Measurements from ENCODE around the gene MS4A8. TPM values are rescaled to one million over a fixed set of nuclear protein-coding genes. Genes with fewer than 3 reads are reported as not detected.

The MS4A8 gene, protein sequence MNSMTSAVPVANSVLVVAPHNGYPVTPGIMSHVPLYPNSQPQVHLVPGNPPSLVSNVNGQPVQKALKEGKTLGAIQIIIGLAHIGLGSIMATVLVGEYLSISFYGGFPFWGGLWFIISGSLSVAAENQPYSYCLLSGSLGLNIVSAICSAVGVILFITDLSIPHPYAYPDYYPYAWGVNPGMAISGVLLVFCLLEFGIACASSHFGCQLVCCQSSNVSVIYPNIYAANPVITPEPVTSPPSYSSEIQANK
- total RNA-seq (2021) (not detected in 3 replicates), Bru-seq, nascent RNA (not detected)
- long read RNA-seq, experiment 1: 0 reads
- long read RNA-seq, experiment 2: 0 reads
- long read RNA-seq, experiment 3: 0 reads

DNA sequence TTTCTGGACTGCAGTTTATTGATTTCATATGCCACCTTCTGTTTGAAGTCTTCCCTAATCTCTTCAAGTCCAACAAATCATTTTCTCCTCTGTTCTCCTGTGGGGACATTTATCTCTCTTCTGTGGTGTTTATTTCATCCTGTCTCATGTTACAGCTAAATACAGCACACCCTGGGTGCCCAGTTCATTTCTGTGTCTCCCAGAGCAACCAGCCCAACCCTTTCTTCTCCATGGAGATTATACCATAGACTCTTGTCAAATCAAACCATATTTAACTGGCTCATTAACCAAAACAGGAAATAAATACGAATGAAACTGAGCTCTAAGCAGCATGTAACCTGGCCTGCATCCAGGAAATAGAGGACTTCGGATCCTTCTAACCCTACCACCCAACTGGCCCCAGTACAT, at the start of gene MS4A8:
TSS of gene MS4A8 (plus strand) at position 329 of the 408 bp plus-strand sequence. CDS start 1,249 bp downstream, outside the sequence.
- Mint-ChIP-seq H3K27ac (no peak within 1 kb of the TSS), H3K4me3 (no peak within 1 kb of the TSS), H3K9me3 (no peaks in the 10 kb centered on the region), H3K4me1 (peaks cover 7% of the 10 kb centered on the region), H3K36me3 (no peaks in the 10 kb centered on the region), H3K27me3 (ENCODE audit: low read depth) (peaks cover 3% of the 10 kb centered on the region; the same call in 1 of the 2 replicates)
- ChIA-PET POLR2A (no interaction called here), CTCF (interaction anchor here (1.2 to 5.0 kb wide), 4 partner anchors 57 to 336 kb away, joined by 3 to 31 read pairs (median 4); partner anchors contain the start of gene MS4A15)
- ATAC-seq (no peak), DNase-seq (ENCODE audit: low spot score) (no peak)
- TF ChIP-seq, protein P1, sequence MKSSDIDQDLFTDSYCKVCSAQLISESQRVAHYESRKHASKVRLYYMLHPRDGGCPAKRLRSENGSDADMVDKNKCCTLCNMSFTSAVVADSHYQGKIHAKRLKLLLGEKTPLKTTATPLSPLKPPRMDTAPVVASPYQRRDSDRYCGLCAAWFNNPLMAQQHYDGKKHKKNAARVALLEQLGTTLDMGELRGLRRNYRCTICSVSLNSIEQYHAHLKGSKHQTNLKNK (CRISPR knock-in tag; IDR thresholded peaks at IDR 0.05): no peak
- TF ChIP-seq, protein P2, sequence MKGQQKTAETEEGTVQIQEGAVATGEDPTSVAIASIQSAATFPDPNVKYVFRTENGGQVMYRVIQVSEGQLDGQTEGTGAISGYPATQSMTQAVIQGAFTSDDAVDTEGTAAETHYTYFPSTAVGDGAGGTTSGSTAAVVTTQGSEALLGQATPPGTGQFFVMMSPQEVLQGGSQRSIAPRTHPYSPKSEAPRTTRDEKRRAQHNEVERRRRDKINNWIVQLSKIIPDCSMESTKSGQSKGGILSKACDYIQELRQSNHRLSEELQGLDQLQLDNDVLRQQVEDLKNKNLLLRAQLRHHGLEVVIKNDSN (CRISPR knock-in tag; IDR thresholded peaks at IDR 0.05): no peak
- TF ChIP-seq PRRX2 (CRISPR knock-in tag; IDR thresholded peaks at IDR 0.05): no peak
- TF ChIP-seq GRHL2 (CRISPR knock-in tag; IDR thresholded peaks at IDR 0.05; ENCODE audit: insufficient replicate concordance, severe bottlenecking): no peak
- TF ChIP-seq NR3C1 (CRISPR knock-in tag; conservative IDR thresholded peaks at IDR 0.05; ENCODE audit: low read depth): no peak
- TF ChIP-seq NFATC4 (CRISPR knock-in tag; IDR thresholded peaks at IDR 0.05): no peak
- TF ChIP-seq ZNF121 (CRISPR knock-in tag; IDR thresholded peaks at IDR 0.05): no peak
- no peak for TF ChIP-seq ETV6 (CRISPR knock-in tag; IDR thresholded peaks at IDR 0.05)
- TF ChIP-seq AR (CRISPR knock-in tag; IDR thresholded peaks at IDR 0.05): no peak
- TF ChIP-seq ESRRA (CRISPR knock-in tag; IDR thresholded peaks at IDR 0.05; ENCODE audit: borderline replicate concordance): no peak
- no peak for TF ChIP-seq USF2 (CRISPR knock-in tag; IDR thresholded peaks at IDR 0.05)
- TF ChIP-seq FOXJ3 (CRISPR knock-in tag; IDR thresholded peaks at IDR 0.05; ENCODE audit: borderline replicate concordance): no peak
- TF ChIP-seq RORB (CRISPR knock-in tag; IDR thresholded peaks at IDR 0.05): no peak
- no peak for TF ChIP-seq EMX1 (CRISPR knock-in tag; IDR thresholded peaks at IDR 0.05)
- TF ChIP-seq ZNF671 (CRISPR knock-in tag; IDR thresholded peaks at IDR 0.05): no peak
- TF ChIP-seq ZNF138 (CRISPR knock-in tag; conservative IDR thresholded peaks at IDR 0.05): no peak
- TF ChIP-seq, protein P3, sequence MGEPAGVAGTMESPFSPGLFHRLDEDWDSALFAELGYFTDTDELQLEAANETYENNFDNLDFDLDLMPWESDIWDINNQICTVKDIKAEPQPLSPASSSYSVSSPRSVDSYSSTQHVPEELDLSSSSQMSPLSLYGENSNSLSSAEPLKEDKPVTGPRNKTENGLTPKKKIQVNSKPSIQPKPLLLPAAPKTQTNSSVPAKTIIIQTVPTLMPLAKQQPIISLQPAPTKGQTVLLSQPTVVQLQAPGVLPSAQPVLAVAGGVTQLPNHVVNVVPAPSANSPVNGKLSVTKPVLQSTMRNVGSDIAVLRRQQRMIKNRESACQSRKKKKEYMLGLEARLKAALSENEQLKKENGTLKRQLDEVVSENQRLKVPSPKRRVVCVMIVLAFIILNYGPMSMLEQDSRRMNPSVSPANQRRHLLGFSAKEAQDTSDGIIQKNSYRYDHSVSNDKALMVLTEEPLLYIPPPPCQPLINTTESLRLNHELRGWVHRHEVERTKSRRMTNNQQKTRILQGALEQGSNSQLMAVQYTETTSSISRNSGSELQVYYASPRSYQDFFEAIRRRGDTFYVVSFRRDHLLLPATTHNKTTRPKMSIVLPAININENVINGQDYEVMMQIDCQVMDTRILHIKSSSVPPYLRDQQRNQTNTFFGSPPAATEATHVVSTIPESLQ (CRISPR knock-in tag; IDR thresholded peaks at IDR 0.05): no peak
- TF ChIP-seq, protein P4, sequence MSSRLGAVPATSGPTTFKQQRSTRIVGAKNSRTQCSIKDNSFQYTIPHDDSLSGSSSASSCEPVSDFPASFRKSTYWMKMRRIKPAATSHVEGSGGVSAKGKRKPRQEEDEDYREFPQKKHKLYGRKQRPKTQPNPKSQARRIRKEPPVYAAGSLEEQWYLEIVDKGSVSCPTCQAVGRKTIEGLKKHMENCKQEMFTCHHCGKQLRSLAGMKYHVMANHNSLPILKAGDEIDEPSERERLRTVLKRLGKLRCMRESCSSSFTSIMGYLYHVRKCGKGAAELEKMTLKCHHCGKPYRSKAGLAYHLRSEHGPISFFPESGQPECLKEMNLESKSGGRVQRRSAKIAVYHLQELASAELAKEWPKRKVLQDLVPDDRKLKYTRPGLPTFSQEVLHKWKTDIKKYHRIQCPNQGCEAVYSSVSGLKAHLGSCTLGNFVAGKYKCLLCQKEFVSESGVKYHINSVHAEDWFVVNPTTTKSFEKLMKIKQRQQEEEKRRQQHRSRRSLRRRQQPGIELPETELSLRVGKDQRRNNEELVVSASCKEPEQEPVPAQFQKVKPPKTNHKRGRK (CRISPR knock-in tag; IDR thresholded peaks at IDR 0.05; ENCODE audit: borderline replicate concordance): no peak
- TF ChIP-seq, protein P5, sequence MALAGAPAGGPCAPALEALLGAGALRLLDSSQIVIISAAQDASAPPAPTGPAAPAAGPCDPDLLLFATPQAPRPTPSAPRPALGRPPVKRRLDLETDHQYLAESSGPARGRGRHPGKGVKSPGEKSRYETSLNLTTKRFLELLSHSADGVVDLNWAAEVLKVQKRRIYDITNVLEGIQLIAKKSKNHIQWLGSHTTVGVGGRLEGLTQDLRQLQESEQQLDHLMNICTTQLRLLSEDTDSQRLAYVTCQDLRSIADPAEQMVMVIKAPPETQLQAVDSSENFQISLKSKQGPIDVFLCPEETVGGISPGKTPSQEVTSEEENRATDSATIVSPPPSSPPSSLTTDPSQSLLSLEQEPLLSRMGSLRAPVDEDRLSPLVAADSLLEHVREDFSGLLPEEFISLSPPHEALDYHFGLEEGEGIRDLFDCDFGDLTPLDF (CRISPR knock-in tag; IDR thresholded peaks at IDR 0.05): no peak
- TF ChIP-seq SP1 (CRISPR knock-in tag; conservative IDR thresholded peaks at IDR 0.05): no peak
